ENCODE data around the gene SLC38A8. TPM values are rescaled to one million over a fixed set of nuclear protein-coding genes. Genes with fewer than 3 reads are reported as not detected.

SLC38A8 gene
- total RNA-seq, 1 experiment from 2014 or later: not detected

DNA sequence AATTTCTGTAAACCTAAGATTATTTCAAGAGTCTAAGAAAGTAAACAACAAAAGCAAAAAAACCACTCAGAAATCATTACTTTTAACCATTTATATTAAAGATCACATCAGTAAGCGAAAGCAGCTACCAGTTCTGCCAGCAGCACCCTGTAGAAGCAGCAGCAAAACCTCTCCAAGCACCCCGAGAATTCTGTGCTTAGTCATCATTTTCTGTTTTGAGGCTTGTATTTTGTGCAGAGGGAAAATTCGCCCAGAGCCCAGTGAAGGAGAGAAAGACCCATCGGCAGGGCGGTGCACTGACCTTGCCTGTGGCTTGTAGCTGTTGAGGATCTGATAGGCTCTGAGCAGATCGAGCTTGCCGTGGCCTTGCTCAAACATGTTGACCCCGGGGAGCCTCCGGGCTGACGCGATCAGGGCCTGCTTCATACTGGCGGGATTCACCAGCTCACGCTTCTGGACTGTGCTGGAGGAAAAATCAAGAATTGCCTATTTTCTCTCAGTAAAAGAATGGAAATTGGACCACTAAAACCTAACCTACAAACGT, 38.9 kb upstream of the SLC38A8 start:
- POLR2A ChIA-PET: no interaction called here
- H3K36me3 ChIP-seq (ENCODE audit: control insufficient read depth, insufficient read depth, low read length): no peaks in the 10 kb centered on the region; the same call in 1 of the 2 replicates

DNA sequence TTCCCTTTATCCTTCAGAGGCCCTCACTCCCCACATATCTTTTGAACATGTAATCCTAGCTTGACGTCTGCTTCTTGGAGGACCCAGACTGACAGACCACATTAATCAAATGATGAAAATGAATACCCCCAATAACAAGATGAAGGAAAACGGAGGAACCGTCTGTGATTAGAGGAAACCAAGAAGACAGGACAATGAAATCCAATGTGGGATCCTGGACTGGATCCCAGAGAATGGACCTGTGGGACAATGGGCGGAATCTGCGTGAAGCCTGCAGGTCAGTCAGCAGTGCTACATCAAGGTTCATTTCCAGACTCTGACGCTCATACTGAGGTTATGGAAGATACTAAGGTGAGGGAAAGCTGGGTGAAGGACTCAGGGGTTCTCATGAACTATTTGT, 38.2 kb upstream of the SLC38A8 start:
- ATAC-seq: no peak
- ChIA-PET CTCF (no interaction called here), POLR2A (no interaction called here)
- in situ Hi-C loops (cut with HindIII; ENCODE audit: low pct_unique_long_range_greater_than_20kb, low sequenced_read_pairs) (no loop called here), intact Hi-C loops (cut with micrococcal nuclease; ENCODE audit: unreplicated experiment) (no loop called here)
- Histone ChIP-seq H3K4me1 (ENCODE audit: control insufficient read depth, insufficient read depth, low read length) (no peaks in the 10 kb centered on the region), H3K27me3 (ENCODE audit: control insufficient read depth, insufficient read depth, low read length) (no peaks in the 10 kb centered on the region), H3K4me3 (ENCODE audit: low read depth in 2 of 2, low read length in 2 of 2) (no peak overlapping the region), H3K9me3 (ENCODE audit: control insufficient read depth, insufficient read depth, low read depth, low read length) (no peaks in the 10 kb centered on the region), H3K36me3 (ENCODE audit: control insufficient read depth, insufficient read depth, low read length) (no peaks in the 10 kb centered on the region; the same call in 1 of the 2 replicates), H3K27ac (ENCODE audit: low read length) (no peak overlapping the region)
- TF ChIP-seq TCF7L2 (IDR thresholded peaks at IDR 0.05; ENCODE audit: low read depth, low read length) (no peak), SIN3A (IDR thresholded peaks at IDR 0.05; ENCODE audit: borderline replicate concordance, insufficient read depth, low read depth, low read length) (no peak), POLR2AphosphoS5 (IDR thresholded peaks at IDR 0.05; ENCODE audit: low read depth, low read length) (no peak)
- TF ChIP-seq, protein P1, sequence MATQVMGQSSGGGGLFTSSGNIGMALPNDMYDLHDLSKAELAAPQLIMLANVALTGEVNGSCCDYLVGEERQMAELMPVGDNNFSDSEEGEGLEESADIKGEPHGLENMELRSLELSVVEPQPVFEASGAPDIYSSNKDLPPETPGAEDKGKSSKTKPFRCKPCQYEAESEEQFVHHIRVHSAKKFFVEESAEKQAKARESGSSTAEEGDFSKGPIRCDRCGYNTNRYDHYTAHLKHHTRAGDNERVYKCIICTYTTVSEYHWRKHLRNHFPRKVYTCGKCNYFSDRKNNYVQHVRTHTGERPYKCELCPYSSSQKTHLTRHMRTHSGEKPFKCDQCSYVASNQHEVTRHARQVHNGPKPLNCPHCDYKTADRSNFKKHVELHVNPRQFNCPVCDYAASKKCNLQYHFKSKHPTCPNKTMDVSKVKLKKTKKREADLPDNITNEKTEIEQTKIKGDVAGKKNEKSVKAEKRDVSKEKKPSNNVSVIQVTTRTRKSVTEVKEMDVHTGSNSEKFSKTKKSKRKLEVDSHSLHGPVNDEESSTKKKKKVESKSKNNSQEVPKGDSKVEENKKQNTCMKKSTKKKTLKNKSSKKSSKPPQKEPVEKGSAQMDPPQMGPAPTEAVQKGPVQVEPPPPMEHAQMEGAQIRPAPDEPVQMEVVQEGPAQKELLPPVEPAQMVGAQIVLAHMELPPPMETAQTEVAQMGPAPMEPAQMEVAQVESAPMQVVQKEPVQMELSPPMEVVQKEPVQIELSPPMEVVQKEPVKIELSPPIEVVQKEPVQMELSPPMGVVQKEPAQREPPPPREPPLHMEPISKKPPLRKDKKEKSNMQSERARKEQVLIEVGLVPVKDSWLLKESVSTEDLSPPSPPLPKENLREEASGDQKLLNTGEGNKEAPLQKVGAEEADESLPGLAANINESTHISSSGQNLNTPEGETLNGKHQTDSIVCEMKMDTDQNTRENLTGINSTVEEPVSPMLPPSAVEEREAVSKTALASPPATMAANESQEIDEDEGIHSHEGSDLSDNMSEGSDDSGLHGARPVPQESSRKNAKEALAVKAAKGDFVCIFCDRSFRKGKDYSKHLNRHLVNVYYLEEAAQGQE (IDR thresholded peaks at IDR 0.05; ENCODE audit: insufficient read depth in 1 of 2, low read depth in 2 of 2, low read length in 1 of 2): no peak
- TF ChIP-seq, protein P2, sequence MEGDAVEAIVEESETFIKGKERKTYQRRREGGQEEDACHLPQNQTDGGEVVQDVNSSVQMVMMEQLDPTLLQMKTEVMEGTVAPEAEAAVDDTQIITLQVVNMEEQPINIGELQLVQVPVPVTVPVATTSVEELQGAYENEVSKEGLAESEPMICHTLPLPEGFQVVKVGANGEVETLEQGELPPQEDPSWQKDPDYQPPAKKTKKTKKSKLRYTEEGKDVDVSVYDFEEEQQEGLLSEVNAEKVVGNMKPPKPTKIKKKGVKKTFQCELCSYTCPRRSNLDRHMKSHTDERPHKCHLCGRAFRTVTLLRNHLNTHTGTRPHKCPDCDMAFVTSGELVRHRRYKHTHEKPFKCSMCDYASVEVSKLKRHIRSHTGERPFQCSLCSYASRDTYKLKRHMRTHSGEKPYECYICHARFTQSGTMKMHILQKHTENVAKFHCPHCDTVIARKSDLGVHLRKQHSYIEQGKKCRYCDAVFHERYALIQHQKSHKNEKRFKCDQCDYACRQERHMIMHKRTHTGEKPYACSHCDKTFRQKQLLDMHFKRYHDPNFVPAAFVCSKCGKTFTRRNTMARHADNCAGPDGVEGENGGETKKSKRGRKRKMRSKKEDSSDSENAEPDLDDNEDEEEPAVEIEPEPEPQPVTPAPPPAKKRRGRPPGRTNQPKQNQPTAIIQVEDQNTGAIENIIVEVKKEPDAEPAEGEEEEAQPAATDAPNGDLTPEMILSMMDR (IDR thresholded peaks at IDR 0.05): no peak
- DNase-seq (ENCODE audit: low read depth, low spot score): no peak
- no TSS peak for BruUV-seq (replicated peaks)

More for the DNA sequence above, 38.9 kb upstream of the SLC38A8 start:
- Histone ChIP-seq H3K9me3 (ENCODE audit: control insufficient read depth, insufficient read depth, low read depth, low read length) (no peaks in the 10 kb centered on the region), H3K27ac (ENCODE audit: low read length) (no peak overlapping the region), H3K4me3 (ENCODE audit: low read depth in 2 of 2, low read length in 2 of 2) (no peak overlapping the region), H3K27me3 (ENCODE audit: control insufficient read depth, insufficient read depth, low read length) (no peaks in the 10 kb centered on the region), H3K4me1 (ENCODE audit: control insufficient read depth, insufficient read depth, low read length) (no peaks in the 10 kb centered on the region)
- ATAC-seq (no peak), DNase-seq (ENCODE audit: low read depth, low spot score) (no peak)
- in situ Hi-C loops (cut with HindIII; ENCODE audit: low pct_unique_long_range_greater_than_20kb, low sequenced_read_pairs) (no loop called here), intact Hi-C loops (cut with micrococcal nuclease; ENCODE audit: unreplicated experiment) (no loop called here)
- TF ChIP-seq, protein P2 (IDR thresholded peaks at IDR 0.05): no peak
- TF ChIP-seq SIN3A (IDR thresholded peaks at IDR 0.05; ENCODE audit: borderline replicate concordance, insufficient read depth, low read depth, low read length) (no peak), TCF7L2 (IDR thresholded peaks at IDR 0.05; ENCODE audit: low read depth, low read length) (no peak), POLR2AphosphoS5 (IDR thresholded peaks at IDR 0.05; ENCODE audit: low read depth, low read length) (no peak)
- TF ChIP-seq, protein P1 (IDR thresholded peaks at IDR 0.05; ENCODE audit: insufficient read depth in 1 of 2, low read depth in 2 of 2, low read length in 1 of 2): no peak
- CTCF ChIA-PET: interaction anchor here (0.5 kb wide), 1 partner anchor 63 kb away, joined by 5 read pairs; no protein-coding TSS in a partner anchor
- no TSS peak for BruUV-seq (replicated peaks)

All from Panc1 (cell line).